GM19372 (cell line): ENCODE data around the gene SHISAL1.

Experiments used
- ATAC-seq: cut with Tn5 transposase; IDR thresholded peaks from one replicate; pipeline ENCODE4 v1.9.1; 2021; ENCODE audit warnings: mild to moderate bottlenecking, low read depth, moderate library complexity; ENCODE audit not compliant: unreplicated experiment

SHISAL1 gene

GRCh38 chr22:44344407-44344806 lies 31.7 kb upstream of the SHISAL1 start:
- ATAC-seq, result no peak

- no peak for ATAC-seq
These were observed 29.7 kb upstream of the SHISAL1 start for GRCh38 chr22:44342347-44342956.

GRCh38 chr22:44341431-44342346 lies 28.9 kb upstream of the SHISAL1 start:
- ATAC-seq, result no peak

- no peak for ATAC-seq
These were observed 27.8 kb upstream of the SHISAL1 start for GRCh38 chr22:44340271-44341239.

- ATAC-seq, result no peak
These were observed 26.2 kb upstream of the SHISAL1 start for GRCh38 chr22:44338906-44339305.

- no peak for ATAC-seq
These were observed 25.5 kb upstream of the SHISAL1 start for GRCh38 chr22:44338177-44338810.

GRCh38 chr22:44337678-44338004 lies 24.9 kb upstream of the SHISAL1 start:
- no peak for ATAC-seq

- no peak for ATAC-seq
These were observed 24.4 kb upstream of the SHISAL1 start for GRCh38 chr22:44336962-44337677.

- ATAC-seq, result no peak
These were observed 23.4 kb upstream of the SHISAL1 start for GRCh38 chr22:44335903-44336803.

- ATAC-seq, result no peak
These were observed 22.5 kb upstream of the SHISAL1 start for GRCh38 chr22:44335066-44335839.

- ATAC-seq, result no peak
These were observed 21.3 kb upstream of the SHISAL1 start for GRCh38 chr22:44333847-44334635.

GRCh38 chr22:44332946-44333345 lies 20.2 kb upstream of the SHISAL1 start:
- ATAC-seq, result no peak

- no peak for ATAC-seq
These were observed 19.3 kb upstream of the SHISAL1 start for GRCh38 chr22:44331881-44332714.

- no peak for ATAC-seq
These were observed 18.3 kb upstream of the SHISAL1 start for GRCh38 chr22:44330744-44331660.

- no peak for ATAC-seq
These were observed 17.5 kb upstream of the SHISAL1 start for GRCh38 chr22:44330188-44330743.
